Ureter (tissue), 1 donor: Measurements from ENCODE around the gene TSPAN18. TPM values are rescaled to one million over a fixed set of nuclear protein-coding genes. Genes with fewer than 3 reads are reported as not detected.

ENCODE experiments used
- DNase-seq: peaks from one replicate; pipeline ENCODE4 v3.0.0-alpha.2; 2020; ENCODE audit warnings: low spot score
- total RNA-seq: library from RNA; stranded (reverse); gene quantifications from one replicate; pipeline ENCODE4 v1.2.4, GENCODE V29; 2023
- donor health status: DM: yes; HTN: yes; CAD: no.

Gene TSPAN18
- total RNA-seq, 1 donor from 2014 or later: 19.1 TPM

- no peak for DNase-seq
These were observed 96.2 kb downstream of the TSPAN18 start for GRCh38 chr11:44823006-44823405.

- no peak for DNase-seq
These were observed 97.1 kb downstream of the TSPAN18 start for GRCh38 chr11:44823868-44824267.

GRCh38 chr11:44824300-44824704 is 97.5 kb downstream of the TSPAN18 start:
- DNase-seq: no peak

GRCh38 chr11:44825058-44825785 is 98.5 kb downstream of the TSPAN18 start:
- no peak for DNase-seq

GRCh38 chr11:44826922-44827643 is 100.3 kb downstream of the TSPAN18 start:
- DNase-seq: no peak

GRCh38 chr11:44828296-44828695 is 101.5 kb downstream of the TSPAN18 start:
- no peak for DNase-seq

- no peak for DNase-seq
These were observed 103.1 kb downstream of the TSPAN18 start for GRCh38 chr11:44829838-44830237.

GRCh38 chr11:44831605-44832394 is 105.0 kb downstream of the TSPAN18 start:
- no peak for DNase-seq

GRCh38 chr11:44832452-44832851 is 105.7 kb downstream of the TSPAN18 start:
- no peak for DNase-seq

GRCh38 chr11:44833221-44833876 is 106.6 kb downstream of the TSPAN18 start:
- no peak for DNase-seq

GRCh38 chr11:44833877-44834452 is 107.2 kb downstream of the TSPAN18 start:
- DNase-seq: no peak

- DNase-seq: no peak
These were observed 108.1 kb downstream of the TSPAN18 start for GRCh38 chr11:44834846-44835245.

- DNase-seq: no peak
These were observed 108.5 kb downstream of the TSPAN18 start for GRCh38 chr11:44835296-44835695.

- DNase-seq: no peak
These were observed 109.2 kb downstream of the TSPAN18 start for GRCh38 chr11:44835938-44836337.

- no peak for DNase-seq
These were observed 110.9 kb downstream of the TSPAN18 start for GRCh38 chr11:44837661-44838060.

- no peak for DNase-seq
These were observed 112.8 kb downstream of the TSPAN18 start for GRCh38 chr11:44839458-44840084.

GRCh38 chr11:44840085-44840478 is 113.3 kb downstream of the TSPAN18 start:
- no peak for DNase-seq

- no peak for DNase-seq
These were observed 113.9 kb downstream of the TSPAN18 start for GRCh38 chr11:44840521-44841251.

GRCh38 chr11:44842220-44842619 is 115.5 kb downstream of the TSPAN18 start:
- no peak for DNase-seq

- DNase-seq: no peak
These were observed 120.1 kb downstream of the TSPAN18 start for GRCh38 chr11:44846852-44847251.
